ENCODE results near the gene GAL3ST1. TPM values are rescaled to one million over a fixed set of nuclear protein-coding genes. Genes with fewer than 3 reads are reported as not detected.
"Not testable (repeated sequence)": the region's sequence is repeated elsewhere in the genome, so short reads cannot be mapped to it uniquely, and the experiment has no call there.

Gene GAL3ST1
- total RNA-seq, 3 donors from 2014 or later (not counting 1 experiment from before 2014, with no cell fraction given), result not detected

DNA sequence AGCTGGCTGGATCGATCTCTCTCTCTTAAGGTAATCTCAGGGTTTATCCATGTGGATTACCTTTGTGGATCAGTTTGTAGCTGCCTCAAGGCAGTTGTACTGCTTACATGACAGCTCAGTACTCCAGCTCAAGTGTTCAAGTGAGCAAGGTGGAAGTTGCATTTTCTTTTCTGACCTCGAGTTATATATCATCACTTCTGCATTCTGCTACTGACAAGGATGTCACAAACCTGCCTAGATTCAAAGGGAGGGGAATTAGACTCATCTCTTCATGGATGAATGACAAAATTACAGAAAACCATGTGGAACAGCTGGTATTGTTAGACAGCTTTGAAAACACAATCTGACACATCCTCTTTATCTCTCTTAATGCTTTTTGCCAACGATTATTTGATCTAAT, 26.5 kb upstream of the GAL3ST1 start:
- H3K36me3 ChIP-seq (ENCODE audit: control insufficient read depth, insufficient read depth, low read length), result no peaks in the 10 kb centered on the region
- H3K9me3 Mint-ChIP-seq, result no peaks in the 10 kb centered on the region
- no peaks in the 10 kb centered on the region for H3K36me3 Mint-ChIP-seq
- H3K4me3 Mint-ChIP-seq, result no peak overlapping the region
- H3K27me3 ChIP-seq (ENCODE audit: control insufficient read depth, insufficient read depth, low read length), result no peaks in the 10 kb centered on the region
- no peak overlapping the region for H3K4me3 ChIP-seq (ENCODE audit: low read length)
- no peak for TF ChIP-seq CTCF (IDR thresholded peaks at IDR 0.05)
- no peak overlapping the region for H3K27ac ChIP-seq (ENCODE audit: low read length)
- no peaks in the 10 kb centered on the region for H3K9me3 ChIP-seq (ENCODE audit: control insufficient read depth, insufficient read depth, low read length)
- peaks cover 7% of the 10 kb centered on the region for H3K4me1 ChIP-seq (ENCODE audit: control insufficient read depth, insufficient read depth, low read length)
- ATAC-seq (no peak), DNase-seq (no peak)
- no peak overlapping the region for H3K27ac Mint-ChIP-seq
- 43% methylated on average over 3 of the region's 3 CpGs for WGBS (ENCODE audit: insufficient coverage)
- H3K27me3 Mint-ChIP-seq (ENCODE audit: low read depth in 2 of 2), result no peaks in the 10 kb centered on the region
- intact Hi-C loops (cut with micrococcal nuclease), result no loop called here
- peaks cover 5 to 7% of the 10 kb centered on the region in 2 donors for H3K4me1 Mint-ChIP-seq

DNA sequence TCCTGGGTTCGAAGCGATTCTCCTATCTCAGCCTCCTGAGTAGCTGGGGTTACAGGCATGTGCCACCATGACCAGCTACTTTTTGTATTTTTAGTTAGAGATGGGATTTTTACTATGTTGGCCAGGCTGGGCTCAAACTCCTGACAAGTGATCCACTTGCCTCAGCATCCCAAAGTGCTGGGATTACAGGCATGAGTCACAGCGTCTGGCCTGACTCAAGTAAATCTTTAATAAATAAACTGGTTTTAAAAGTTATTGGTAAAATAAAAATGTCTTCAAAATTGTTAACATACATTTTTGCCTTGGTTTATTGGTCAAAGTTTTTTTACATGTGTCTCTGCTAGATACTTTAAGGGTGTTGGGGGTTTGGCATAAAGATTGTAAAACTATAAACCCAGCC, 24.5 kb upstream of the GAL3ST1 start:
- H3K9me3 Mint-ChIP-seq, result no peaks in the 10 kb centered on the region
- intact Hi-C loops (cut with micrococcal nuclease), result no loop called here
- ATAC-seq (no peak), DNase-seq (no peak)
- TF ChIP-seq CTCF (IDR thresholded peaks at IDR 0.05), result no peak
- H3K4me3 ChIP-seq (ENCODE audit: low read length), result no peak overlapping the region
- no peaks in the 10 kb centered on the region for H3K27me3 Mint-ChIP-seq (ENCODE audit: low read depth in 2 of 2)
- H3K27ac ChIP-seq (ENCODE audit: low read length), result no peak overlapping the region
- no peak overlapping the region for H3K4me3 Mint-ChIP-seq
- no peaks in the 10 kb centered on the region for H3K4me1 ChIP-seq (ENCODE audit: control insufficient read depth, insufficient read depth, low read length)
- H3K4me1 Mint-ChIP-seq, result no peaks in the 10 kb centered on the region
- no peak overlapping the region for H3K27ac Mint-ChIP-seq
- H3K36me3 ChIP-seq (ENCODE audit: control insufficient read depth, insufficient read depth, low read length), result no peaks in the 10 kb centered on the region
- no peaks in the 10 kb centered on the region for H3K27me3 ChIP-seq (ENCODE audit: control insufficient read depth, insufficient read depth, low read length)
- 98% methylated on average over 2 of the region's 3 CpGs for WGBS (ENCODE audit: insufficient coverage)
- H3K36me3 Mint-ChIP-seq, result no peaks in the 10 kb centered on the region
- H3K9me3 ChIP-seq (ENCODE audit: control insufficient read depth, insufficient read depth, low read length), result no peaks in the 10 kb centered on the region

GRCh38 chr22:30596886-30597285, 22.4 kb upstream of the GAL3ST1 start:
- no peaks in the 10 kb centered on the region for H3K36me3 Mint-ChIP-seq
- H3K9me3 Mint-ChIP-seq, result no peaks in the 10 kb centered on the region
- no peaks in the 10 kb centered on the region for H3K27me3 Mint-ChIP-seq (ENCODE audit: low read depth in 2 of 2)
- Histone ChIP-seq H3K4me1 (ENCODE audit: control insufficient read depth, insufficient read depth, low read length) (peaks cover 4% of the 10 kb centered on the region), H3K27ac (ENCODE audit: low read length) (no peak overlapping the region), H3K27me3 (ENCODE audit: control insufficient read depth, insufficient read depth, low read length) (no peaks in the 10 kb centered on the region), H3K9me3 (ENCODE audit: control insufficient read depth, insufficient read depth, low read length) (no peaks in the 10 kb centered on the region), H3K36me3 (ENCODE audit: control insufficient read depth, insufficient read depth, low read length) (no peaks in the 10 kb centered on the region), H3K4me3 (ENCODE audit: low read length) (no peak overlapping the region)
- 94% methylated on average over 29 of the region's 29 CpGs for WGBS (ENCODE audit: insufficient coverage)
- H3K4me3 Mint-ChIP-seq, result no peak overlapping the region
- H3K4me1 Mint-ChIP-seq, result no peaks in the 10 kb centered on the region
- DNase-seq (no peak), ATAC-seq (no peak)
- no peak overlapping the region for H3K27ac Mint-ChIP-seq
- no peak for TF ChIP-seq CTCF (IDR thresholded peaks at IDR 0.05)
- intact Hi-C loops (cut with micrococcal nuclease), result no loop called here

DNA sequence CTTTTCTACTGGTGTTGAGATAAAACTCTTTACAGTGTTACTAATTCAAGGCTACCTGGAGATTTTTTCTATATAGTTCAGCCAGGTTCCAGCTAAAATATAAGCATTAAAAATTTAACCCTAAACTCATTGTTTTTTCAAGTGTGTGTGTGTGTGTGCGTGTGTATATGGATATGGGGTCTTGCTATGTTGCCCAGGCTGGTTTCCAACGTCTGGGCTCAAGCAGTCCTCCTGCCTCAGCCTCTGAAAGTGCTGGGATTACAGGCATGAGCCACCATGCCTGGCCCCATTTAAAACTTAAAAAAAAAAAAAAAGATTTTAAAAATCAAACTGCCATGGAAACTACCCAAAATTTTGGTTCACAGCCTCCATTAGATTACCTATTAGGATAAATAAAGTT, 21.7 kb upstream of the GAL3ST1 start:
- ATAC-seq (no peak), DNase-seq (no peak)
- Mint-ChIP-seq H3K4me3 (no peak overlapping the region), H3K27ac (no peak overlapping the region), H3K4me1 (no peaks in the 10 kb centered on the region), H3K36me3 (no peaks in the 10 kb centered on the region), H3K27me3 (ENCODE audit: low read depth in 2 of 2) (no peaks in the 10 kb centered on the region), H3K9me3 (no peaks in the 10 kb centered on the region)
- intact Hi-C loops (cut with micrococcal nuclease), result no loop called here
- H3K27me3 ChIP-seq (ENCODE audit: control insufficient read depth, insufficient read depth, low read length), result no peaks in the 10 kb centered on the region
- peaks cover 7% of the 10 kb centered on the region for H3K4me1 ChIP-seq (ENCODE audit: control insufficient read depth, insufficient read depth, low read length)
- TF ChIP-seq CTCF (IDR thresholded peaks at IDR 0.05), result no peak
- H3K36me3 ChIP-seq (ENCODE audit: control insufficient read depth, insufficient read depth, low read length), result no peaks in the 10 kb centered on the region
- H3K9me3 ChIP-seq (ENCODE audit: control insufficient read depth, insufficient read depth, low read length), result no peaks in the 10 kb centered on the region
- H3K4me3 ChIP-seq (ENCODE audit: low read length), result no peak overlapping the region
- WGBS (ENCODE audit: insufficient coverage), result 43% methylated on average over 1 of the region's 2 CpGs
- H3K27ac ChIP-seq (ENCODE audit: low read length), result no peak overlapping the region

GRCh38 chr22:30592360-30592713, 17.9 kb upstream of the GAL3ST1 start:
- H3K27ac Mint-ChIP-seq; H3K27ac ChIP-seq (ENCODE audit: low read length); DNase-seq; H3K27me3 Mint-ChIP-seq (ENCODE audit: low read depth in 2 of 2); H3K9me3 Mint-ChIP-seq; H3K4me1 Mint-ChIP-seq; H3K4me3 Mint-ChIP-seq; H3K36me3 Mint-ChIP-seq; H3K27me3 ChIP-seq (ENCODE audit: control insufficient read depth, insufficient read depth, low read length); ATAC-seq; H3K9me3 ChIP-seq (ENCODE audit: control insufficient read depth, insufficient read depth, low read length): not testable (repeated sequence)
- peak overlapping the region; percentile 59 for H3K4me3 ChIP-seq (ENCODE audit: low read length)
- intact Hi-C loops (cut with micrococcal nuclease), result loop anchor here (1.0 kb wide), 1 partner anchor 43 kb away; the partner anchor contains the start of gene SLC35E4
- peaks cover 18% of the 10 kb centered on the region for H3K36me3 ChIP-seq (ENCODE audit: control insufficient read depth, insufficient read depth, low read length)
- H3K4me1 ChIP-seq (ENCODE audit: control insufficient read depth, insufficient read depth, low read length), result peaks cover 11% of the 10 kb centered on the region
- 41% methylated on average over 18 of the region's 18 CpGs for WGBS (ENCODE audit: insufficient coverage)

Data from natural killer cell (primary cell).